GM12878 (cell line): ENCODE measurements around the gene CZIB. TPM values are rescaled to one million over a fixed set of nuclear protein-coding genes. Genes with fewer than 3 reads are reported as not detected.

ENCODE experiments used
- ATAC-seq: fragments of 200-7000 bp; cut with Tn5 transposase; 3 replicates; pipeline ENCODE4 v1.9.1; 2020; ENCODE audit warnings: mild to moderate bottlenecking, moderate library complexity
- BruUV-seq: library from RNA; stranded (reverse); fragments of 400-500 nt; replicated peaks from 2 replicates; lab custom pipeline; 2021; lab: Mats Ljungman, UMichigan
- CTCF ChIA-PET: fragments of 300-600 bp; sonication (Branson Sonifier 250); formaldehyde crosslinking; extraction: SDS; loops from one replicate; lab custom pipeline; 2021; ENCODE audit warnings: inconsistent platforms; lab: Yijun Ruan, JAX
- POLR2A ChIA-PET: fragments of 350-600 bp; formaldehyde crosslinking; extraction: SDS; loops from one replicate; lab custom pipeline; 2021; ENCODE audit warnings: inconsistent platforms; lab: Charles Lee
- RAD21 ChIA-PET: fragments of 300-600 bp; sonication (Branson Sonifier 250); formaldehyde crosslinking; loops from one replicate; lab custom pipeline; 2023; ENCODE audit warnings: antibody characterized with exemption; ENCODE audit not compliant: unreplicated experiment; lab: Charles Lee
- SMC1A ChIA-PET: fragments of 300-600 bp; sonication (Branson Sonifier 250); formaldehyde crosslinking; loops from one replicate; lab custom pipeline; 2023; ENCODE audit not compliant: unreplicated experiment, uncharacterized antibody; lab: Charles Lee
- DNase-seq: peaks from one replicate; pipeline ENCODE4 v3.0.0-alpha.2; 2011; ENCODE audit warnings: low read depth, low spot score
- FAIRE-seq: peaks from 3 replicates; lab custom pipeline; 2011; peaks lifted over from hg19 to GRCh38; lab: Jason Lieb, UNC
- H2AFZ ChIP-seq: 2 replicates; pipeline ENCODE4 v1.6.0; 2011; ENCODE audit warnings: low read depth, low read length, control low read depth; ENCODE audit not compliant: control insufficient read depth
- H3K27ac ChIP-seq: 2 replicates; pipeline ENCODE4 v1.5.1; 2011; ENCODE audit warnings: control low read depth; ENCODE audit not compliant: control insufficient read depth, insufficient read depth
- H3K27me3 ChIP-seq, 2 experiments: replicated peaks in 1 of 2; 2 replicates each; pipeline versions ENCODE4 v1.6.0 to v1.6.1; 2011; ENCODE audit warnings: low read length in 1 of 2; ENCODE audit not compliant: control insufficient read depth in 2 of 2, insufficient read depth in 2 of 2
- H3K36me3 ChIP-seq, 2 experiments: 2 replicates each; pipeline ENCODE4 v1.5.1; 2011; ENCODE audit warnings: low read length in 1 of 2; ENCODE audit not compliant: control insufficient read depth in 2 of 2, insufficient read depth in 2 of 2
- H3K4me1 ChIP-seq: 2 replicates; pipeline ENCODE4 v1.6.1; 2011; ENCODE audit warnings: mild to moderate bottlenecking, low read length, moderate library complexity, mixed read lengths; ENCODE audit not compliant: control insufficient read depth, insufficient read depth
- H3K4me2 ChIP-seq: 2 replicates; pipeline ENCODE4 v1.6.0; 2011; ENCODE audit warnings: control low read depth; ENCODE audit not compliant: control insufficient read depth, insufficient read depth
- H3K4me3 ChIP-seq: fragments of 200-600 bp; sonication (generic); 2 replicates; pipeline ENCODE4 v1.5.1; 2016
- H3K79me2 ChIP-seq: 2 replicates; pipeline ENCODE4 v1.6.0; 2011; ENCODE audit warnings: low read length; ENCODE audit not compliant: control insufficient read depth, insufficient read depth
- H3K9ac ChIP-seq: 2 replicates; pipeline ENCODE4 v1.8.0; 2011; ENCODE audit warnings: low read length, control low read depth, mixed read lengths; ENCODE audit not compliant: control insufficient read depth, insufficient read depth
- H3K9me3 ChIP-seq: replicated peaks from 3 replicates; pipeline ENCODE4 v1.5.1; 2011; ENCODE audit warnings: mild to moderate bottlenecking, low read length; ENCODE audit not compliant: control insufficient read depth, insufficient read depth
- H4K20me1 ChIP-seq: 2 replicates; pipeline ENCODE4 v1.6.0; 2011; ENCODE audit not compliant: control insufficient read depth, insufficient read depth
- ELK1 ChIP-seq: IDR thresholded peaks from 2 replicates; pipeline ENCODE4 v1.6.1; 2012; ENCODE audit warnings: low read depth, low read length, improper control_type of control experiment
- NFYA ChIP-seq: IDR thresholded peaks from 2 replicates; pipeline ENCODE4 v1.6.1; 2011; ENCODE audit warnings: low read depth, mild to moderate bottlenecking, low read length, improper control_type of control experiment, borderline replicate concordance
- PAX8 ChIP-seq: fragments of 450-650 bp; IDR thresholded peaks from 2 replicates; pipeline ENCODE4 v1.6.1; 2017; ENCODE audit warnings: mild to moderate bottlenecking, moderate library complexity
- POLR2A ChIP-seq: IDR thresholded peaks from 2 replicates; pipeline ENCODE4 v1.6.1; 2011; ENCODE audit warnings: low read depth, mild to moderate bottlenecking, low read length
- RAD21 ChIP-seq: IDR thresholded peaks from 2 replicates; pipeline ENCODE4 v1.6.1; 2011; ENCODE audit warnings: mild to moderate bottlenecking, low read depth, low read length, moderate library complexity; ENCODE audit not compliant: insufficient read depth
- RAD51 ChIP-seq: fragments of 450-650 bp; IDR thresholded peaks from 2 replicates; pipeline ENCODE4 v1.6.1; 2016; ENCODE audit warnings: moderate library complexity, mild to moderate bottlenecking, inconsistent platforms
- SP1 ChIP-seq: IDR thresholded peaks from one replicate; pipeline ENCODE4 v1.6.1; 2011; ENCODE audit warnings: low read depth, low read length
- WRNIP1 ChIP-seq: IDR thresholded peaks from 2 replicates; pipeline ENCODE4 v1.6.1; 2011; ENCODE audit warnings: low read depth, low read length, improper control_type of control experiment, borderline replicate concordance
- WGBS: methylation state at CpG from one replicate; pipeline ENCODE4 v1.1.6; 2016; ENCODE audit warnings: low lambda C conversion rate; ENCODE audit not compliant: insufficient replicate concordance, insufficient coverage; ENCODE audit errors: missing lambda C conversion rate; 5-methylcytosine and 5-hydroxymethylcytosine counted together
- in situ Hi-C: fragments of 300-500 bp; cut with MboI; formaldehyde crosslinking; loops from 9 replicates; pipeline ENCODE4 v1.14.3; 2018; ENCODE audit warnings: mixed read lengths
- intact Hi-C: fragments of 100-400 bp; cut with micrococcal nuclease; formaldehyde crosslinking; loops from one replicate; pipeline ENCODE4 v1.14.2; 2022; ENCODE audit not compliant: unreplicated experiment
- polyA plus RNA-seq, 11 experiments: library from polyadenylated mRNA; depleted of rRNA in 4 of 11; unstranded in 6 of 11; stranded (reverse) in 5 of 11; fragments of >200 nt; fragmentation: Nextera tagmentation in 4 of 11; fragmentation: Illumina TruSeq in 1 of 11; extraction: Ambion mirVana in 4 of 11; extraction: Trizol in 1 of 11; gene quantifications; 1 replicate in 1 of 11; 2 replicates in 10 of 11; pipeline versions ENCODE4 v1.2.1 to v1.2.3, GENCODE V29; 2011 to 2016; ENCODE audit warnings: inconsistent platforms in 2 of 11, missing spikeins in 2 of 11, low read depth in 1 of 11
- total RNA-seq, 4 experiments: library from RNA; depleted of rRNA in 3 of 4; stranded (reverse); fragments of >200 nt in 3 of 4; fragmentation: Illumina TruSeq in 1 of 4; extraction: Trizol in 1 of 4; gene quantifications; 2 replicates each; pipeline versions ENCODE4 v1.2.1 to v1.2.3, GENCODE V29; 2013 to 2021

CZIB gene
- total and polyA plus RNA-seq, 10 of the 15 experiments (the other 5 are each of a cell fraction or from before 2014, with no cell fraction given): 36.1 to 68.3 (median 50.4) TPM

- WGBS: 97% methylated on average over 7 of the region's 7 CpGs
- SMC1A ChIA-PET: no interaction called here
Observed at GRCh38 chr1:53210352-53210751, 10.1 kb downstream of the CZIB start.

GRCh38 chr1:53207726-53208125 is 12.7 kb downstream of the CZIB start:
- peaks cover 5 to 31% of the 10 kb centered on the region in 2 experiments for H3K36me3 ChIP-seq
- no peaks in the 10 kb centered on the region for H3K27me3 ChIP-seq
- WGBS: 93% methylated on average over 1 of the region's 1 CpG
- intact Hi-C loops (no loop called here), in situ Hi-C loops (no loop called here)
- no peak overlapping the region for H3K4me2 ChIP-seq
- ChIA-PET POLR2A (no interaction called here), RAD21 (no interaction called here), SMC1A (no interaction called here), CTCF (no interaction called here)
- no peak for ATAC-seq
- no TSS peak for BruUV-seq
- no peak overlapping the region for H2AFZ ChIP-seq
- peaks cover 16% of the 10 kb centered on the region; the same call in 2 of the 3 replicates for H3K9me3 ChIP-seq
- H3K4me1 ChIP-seq: no peaks in the 10 kb centered on the region
- H3K79me2 ChIP-seq: no peaks in the 10 kb centered on the region
- H3K9ac ChIP-seq: no peak overlapping the region
- no peak overlapping the region for H3K4me3 ChIP-seq
- H3K27ac ChIP-seq: no peak overlapping the region
- H4K20me1 ChIP-seq: no peaks in the 10 kb centered on the region
- no peak for DNase-seq
- TF ChIP-seq SP1 (no peak), WRNIP1 (no peak), RAD51 (no peak)
- no peak for FAIRE-seq

More at GRCh38 chr1:53210352-53210751, 10.1 kb downstream of the CZIB start:
- Histone ChIP-seq H3K27ac (no peak overlapping the region), H3K4me3 (no peak overlapping the region), H3K4me2 (no peak overlapping the region), H3K79me2 (no peaks in the 10 kb centered on the region), H2AFZ (no peak overlapping the region), H3K36me3 (peaks cover 8 to 30% of the 10 kb centered on the region in 2 experiments), H3K27me3 (no peaks in the 10 kb centered on the region), H3K4me1 (no peaks in the 10 kb centered on the region), H3K9me3 (peaks cover 11% of the 10 kb centered on the region; the same call in 2 of the 3 replicates), H4K20me1 (no peaks in the 10 kb centered on the region), H3K9ac (no peak overlapping the region)
- BruUV-seq: no TSS peak
- FAIRE-seq (no peak), ATAC-seq (no peak), DNase-seq (no peak)
- ChIA-PET CTCF (no interaction called here), POLR2A (no interaction called here), RAD21 (interaction anchor here (0.6 kb wide), 1 partner anchor 181 kb away, joined by 3 read pairs; no protein-coding TSS in a partner anchor)
- in situ Hi-C loops (no loop called here), intact Hi-C loops (no loop called here)
- TF ChIP-seq NFYA (no peak), PAX8 (no peak), POLR2A (0 out of 2 replicates have a peak, but pooled peaks have one; percentile 12), ELK1 (no peak), RAD21 (no peak)
